WTC11 (cell line): Measurements from ENCODE around the gene LAMA4. TPM values are rescaled to one million over a fixed set of nuclear protein-coding genes. Genes with fewer than 3 reads are reported as not detected.

Source experiments
- ATAC-seq: fragments of 200-7000 bp; cut with Tn5 transposase; 2 replicates; pipeline ENCODE4 v1.10.0; 2021; ENCODE audit warnings: mild to moderate bottlenecking, moderate library complexity
- CTCF ChIA-PET: fragments of 300-600 bp; sonication (Branson Sonifier 250); formaldehyde crosslinking; loops from one replicate; lab custom pipeline; 2021; ENCODE audit warnings: antibody characterized with exemption; lab: Charles Lee
- POLR2A ChIA-PET: fragments of 350-600 bp; sonication (Branson Sonifier 250); formaldehyde crosslinking; loops from one replicate; lab custom pipeline; 2021; ENCODE audit warnings: antibody characterized with exemption; lab: Charles Lee
- DNase-seq: peaks from one replicate; pipeline ENCODE4 v3.0.0; 2021; ENCODE audit warnings: low spot score
- H3K27ac Mint-ChIP-seq: 2 replicates; pipeline ENCODE4 v1.8.0; 2021; ENCODE audit warnings: mixed read lengths
- H3K27me3 Mint-ChIP-seq: 2 replicates; pipeline ENCODE4 v1.8.0; 2021; ENCODE audit warnings: low read depth, mild to moderate bottlenecking, moderate library complexity, mixed read lengths
- H3K36me3 Mint-ChIP-seq: 2 replicates; pipeline ENCODE4 v1.8.0; 2021; ENCODE audit warnings: mixed read lengths
- H3K4me1 Mint-ChIP-seq: 2 replicates; pipeline ENCODE4 v1.8.0; 2022; ENCODE audit warnings: mixed read lengths
- H3K4me3 Mint-ChIP-seq: 2 replicates; pipeline ENCODE4 v1.8.0; 2021; ENCODE audit warnings: mild to moderate bottlenecking, moderate library complexity, mixed read lengths
- H3K9me3 Mint-ChIP-seq: 2 replicates; pipeline ENCODE4 v1.8.0; 2021; ENCODE audit warnings: mixed read lengths
- ATF1 ChIP-seq: sonication (generic); formaldehyde crosslinking; IDR thresholded peaks from 2 replicates; pipeline ENCODE4 v1.8.1; 2023; ENCODE audit warnings: mild to moderate bottlenecking, moderate library complexity, missing genetic modification reagents
- CREB1 ChIP-seq: sonication (generic); formaldehyde crosslinking; IDR thresholded peaks from 2 replicates; pipeline ENCODE4 v1.8.0; 2023; ENCODE audit warnings: mild to moderate bottlenecking, missing genetic modification reagents
- E2F4 ChIP-seq: sonication (generic); formaldehyde crosslinking; IDR thresholded peaks from 2 replicates; pipeline ENCODE4 v1.8.1; 2022; ENCODE audit warnings: low read depth, mild to moderate bottlenecking, moderate library complexity, missing genetic modification reagents, borderline replicate concordance
- MXD4 ChIP-seq: fragments of 250-450 bp; sonication (Bioruptor Pico); IDR thresholded peaks from 2 replicates; pipeline ENCODE4 v1.8.0; 2021; ENCODE audit warnings: mild to moderate bottlenecking, moderate library complexity, borderline replicate concordance
- MYBL2 ChIP-seq: sonication (generic); formaldehyde crosslinking; IDR thresholded peaks from 2 replicates; pipeline ENCODE4 v1.8.1; 2023; ENCODE audit warnings: mild to moderate bottlenecking, moderate library complexity, missing genetic modification reagents
- NFATC4 ChIP-seq: fragments of 250-450 bp; sonication (Bioruptor Pico); IDR thresholded peaks from 2 replicates; pipeline ENCODE4 v1.9.0; 2021; ENCODE audit warnings: mild to moderate bottlenecking
- NFYB ChIP-seq: sonication (generic); formaldehyde crosslinking; conservative IDR thresholded peaks from 2 replicates; pipeline ENCODE4 v1.8.0; 2022; ENCODE audit warnings: low read depth, missing genetic modification reagents
- SOX15 ChIP-seq: fragments of 250-450 bp; sonication (Bioruptor Pico); IDR thresholded peaks from 2 replicates; pipeline ENCODE4 v1.9.0; 2021; ENCODE audit warnings: mild to moderate bottlenecking
- TCF7 ChIP-seq: sonication (generic); formaldehyde crosslinking; IDR thresholded peaks from 2 replicates; pipeline ENCODE4 v1.8.0; 2022; ENCODE audit warnings: mild to moderate bottlenecking, low read depth, missing genetic modification reagents, moderate library complexity
- TEAD4 ChIP-seq: sonication (generic); formaldehyde crosslinking; IDR thresholded peaks from 2 replicates; pipeline ENCODE4 v1.8.0; 2022; ENCODE audit warnings: mild to moderate bottlenecking, missing genetic modification reagents
- USF1 ChIP-seq: sonication (generic); formaldehyde crosslinking; IDR thresholded peaks from 2 replicates; pipeline ENCODE4 v1.8.0; 2022; ENCODE audit warnings: mild to moderate bottlenecking, missing genetic modification reagents
- ZBTB21 ChIP-seq: sonication (generic); formaldehyde crosslinking; IDR thresholded peaks from 2 replicates; pipeline ENCODE4 v1.8.1; 2023; ENCODE audit warnings: mild to moderate bottlenecking, missing genetic modification reagents, borderline replicate concordance
- ZMAT4 ChIP-seq: fragments of 250-450 bp; sonication (Bioruptor Pico); IDR thresholded peaks from 2 replicates; pipeline ENCODE4 v1.9.0; 2021; ENCODE audit warnings: mild to moderate bottlenecking
- ZNF138 ChIP-seq: sonication (generic); formaldehyde crosslinking; conservative IDR thresholded peaks from 2 replicates; pipeline ENCODE4 v1.8.1; 2022; ENCODE audit warnings: mild to moderate bottlenecking, moderate library complexity, missing genetic modification reagents
- total RNA-seq: library from RNA; stranded (reverse); gene quantifications from 3 replicates; pipeline ENCODE4 v1.2.3, GENCODE V29; 2021
- TF ChIP-seq, protein P1 (sequence below): sonication (generic); formaldehyde crosslinking; IDR thresholded peaks from 2 replicates; pipeline ENCODE4 v1.8.0; 2022; ENCODE audit warnings: mild to moderate bottlenecking, missing genetic modification reagents
- TF ChIP-seq, protein P2 (sequence below): sonication (generic); formaldehyde crosslinking; IDR thresholded peaks from 2 replicates; pipeline ENCODE4 v1.8.1; 2022; ENCODE audit warnings: mild to moderate bottlenecking, missing genetic modification reagents, moderate library complexity, borderline replicate concordance
- TF ChIP-seq, protein P3 (sequence below): fragments of 250-450 bp; sonication (Bioruptor Pico); conservative IDR thresholded peaks from 2 replicates; pipeline ENCODE4 v1.9.0; 2021; ENCODE audit warnings: mild to moderate bottlenecking
- TF ChIP-seq, protein P4 (sequence below): fragments of 250-450 bp; sonication (Bioruptor Pico); IDR thresholded peaks from 2 replicates; pipeline ENCODE4 v2.1.2; 2022; ENCODE audit warnings: mild to moderate bottlenecking, moderate library complexity
- TF ChIP-seq, protein P5 (sequence below): sonication (generic); formaldehyde crosslinking; IDR thresholded peaks from 2 replicates; pipeline ENCODE4 v1.8.1; 2023; ENCODE audit warnings: mild to moderate bottlenecking, missing genetic modification reagents, moderate library complexity

LAMA4 gene
- total RNA-seq, 1 experiment from 2014 or later, result 1.6 TPM

DNA sequence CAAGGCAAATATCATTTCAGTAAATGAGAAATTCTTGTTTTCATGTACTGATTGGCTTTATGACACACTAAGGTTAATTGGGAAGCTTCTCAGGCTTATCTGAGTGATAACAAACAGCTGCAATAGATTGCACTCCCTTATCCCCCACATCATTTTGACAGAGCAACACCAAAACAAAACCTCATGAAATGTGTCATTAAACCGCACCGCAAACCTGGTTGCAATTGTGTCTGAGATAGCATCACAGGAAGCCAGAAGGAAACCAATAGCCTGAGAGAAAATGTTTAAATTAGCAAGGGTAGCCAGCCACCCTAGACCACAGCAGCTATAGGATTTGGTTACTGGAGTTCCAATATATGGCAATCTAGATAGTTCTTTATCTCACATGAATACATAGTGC, 31.6 kb upstream of the LAMA4 start (continued):
- no peak for TF ChIP-seq CREB1 (CRISPR knock-in tag)

DNA sequence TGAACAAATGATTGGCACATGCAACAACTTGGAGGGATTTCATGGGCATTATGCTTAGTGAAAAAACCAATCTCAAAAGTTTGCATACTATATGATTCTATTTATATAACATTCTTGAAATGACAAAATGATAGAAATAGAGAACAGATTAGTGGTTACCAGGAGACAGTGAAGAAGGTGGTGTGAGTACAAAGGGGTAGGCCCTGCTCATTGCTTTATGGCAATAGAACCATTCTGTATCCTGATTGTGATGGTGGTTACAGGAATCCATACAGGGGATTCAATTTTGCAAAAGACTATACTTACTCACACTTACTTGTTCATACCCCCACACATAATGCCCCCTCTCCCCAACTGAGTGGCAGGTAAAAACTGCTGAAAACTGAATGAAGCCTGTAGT, 30.2 kb upstream of the LAMA4 start:
- ChIA-PET POLR2A (no interaction called here), CTCF (no interaction called here)
- Mint-ChIP-seq H3K36me3 (no peaks in the 10 kb centered on the region), H3K4me1 (peaks cover 13% of the 10 kb centered on the region), H3K27me3 (no peaks in the 10 kb centered on the region), H3K4me3 (no peak overlapping the region), H3K9me3 (no peaks in the 10 kb centered on the region), H3K27ac (no peak overlapping the region)
- ATAC-seq (no peak), DNase-seq (no peak)
- TF ChIP-seq SOX15 (CRISPR knock-in tag) (no peak), ZBTB21 (CRISPR knock-in tag) (no peak), USF1 (CRISPR knock-in tag) (no peak), NFATC4 (CRISPR knock-in tag) (no peak), TEAD4 (no peak), ZNF138 (CRISPR knock-in tag) (no peak), ZMAT4 (CRISPR knock-in tag) (no peak)
- TF ChIP-seq, protein P1, sequence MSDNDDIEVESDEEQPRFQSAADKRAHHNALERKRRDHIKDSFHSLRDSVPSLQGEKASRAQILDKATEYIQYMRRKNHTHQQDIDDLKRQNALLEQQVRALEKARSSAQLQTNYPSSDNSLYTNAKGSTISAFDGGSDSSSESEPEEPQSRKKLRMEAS, result no peak
- TF ChIP-seq, protein P2, sequence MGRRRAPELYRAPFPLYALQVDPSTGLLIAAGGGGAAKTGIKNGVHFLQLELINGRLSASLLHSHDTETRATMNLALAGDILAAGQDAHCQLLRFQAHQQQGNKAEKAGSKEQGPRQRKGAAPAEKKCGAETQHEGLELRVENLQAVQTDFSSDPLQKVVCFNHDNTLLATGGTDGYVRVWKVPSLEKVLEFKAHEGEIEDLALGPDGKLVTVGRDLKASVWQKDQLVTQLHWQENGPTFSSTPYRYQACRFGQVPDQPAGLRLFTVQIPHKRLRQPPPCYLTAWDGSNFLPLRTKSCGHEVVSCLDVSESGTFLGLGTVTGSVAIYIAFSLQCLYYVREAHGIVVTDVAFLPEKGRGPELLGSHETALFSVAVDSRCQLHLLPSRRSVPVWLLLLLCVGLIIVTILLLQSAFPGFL (CRISPR knock-in tag), result no peak
- TF ChIP-seq, all 79 proteins: peak for 0

DNA sequence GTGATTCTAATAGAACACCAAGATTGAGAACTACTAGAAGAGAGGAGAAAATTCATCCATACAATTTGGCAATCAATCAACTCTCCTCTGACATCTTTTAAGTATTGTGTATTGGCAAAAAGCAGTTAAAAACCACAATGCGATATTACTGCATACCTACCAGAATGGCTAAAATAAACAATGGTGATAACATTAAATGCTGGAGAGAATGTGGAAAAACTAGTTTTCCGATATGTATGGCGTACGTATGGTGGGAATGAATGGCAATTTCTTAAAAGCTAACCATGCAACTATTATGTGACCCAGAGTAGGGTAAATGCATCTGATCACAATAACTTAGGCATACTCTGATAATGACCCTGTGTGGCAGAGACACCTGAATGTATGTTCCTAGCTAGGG, 29.3 kb upstream of the LAMA4 start:
- Mint-ChIP-seq H3K4me3 (no peak overlapping the region), H3K27ac (no peak overlapping the region), H3K27me3 (no peaks in the 10 kb centered on the region), H3K36me3 (no peaks in the 10 kb centered on the region), H3K9me3 (no peaks in the 10 kb centered on the region), H3K4me1 (peaks cover 7% of the 10 kb centered on the region)
- CTCF ChIA-PET, result no interaction called here
- ATAC-seq (no peak), DNase-seq (no peak)
- TF ChIP-seq TEAD4 (no peak), ZMAT4 (CRISPR knock-in tag) (no peak), ATF1 (CRISPR knock-in tag) (no peak), NFATC4 (CRISPR knock-in tag) (no peak)
- TF ChIP-seq, protein P3, sequence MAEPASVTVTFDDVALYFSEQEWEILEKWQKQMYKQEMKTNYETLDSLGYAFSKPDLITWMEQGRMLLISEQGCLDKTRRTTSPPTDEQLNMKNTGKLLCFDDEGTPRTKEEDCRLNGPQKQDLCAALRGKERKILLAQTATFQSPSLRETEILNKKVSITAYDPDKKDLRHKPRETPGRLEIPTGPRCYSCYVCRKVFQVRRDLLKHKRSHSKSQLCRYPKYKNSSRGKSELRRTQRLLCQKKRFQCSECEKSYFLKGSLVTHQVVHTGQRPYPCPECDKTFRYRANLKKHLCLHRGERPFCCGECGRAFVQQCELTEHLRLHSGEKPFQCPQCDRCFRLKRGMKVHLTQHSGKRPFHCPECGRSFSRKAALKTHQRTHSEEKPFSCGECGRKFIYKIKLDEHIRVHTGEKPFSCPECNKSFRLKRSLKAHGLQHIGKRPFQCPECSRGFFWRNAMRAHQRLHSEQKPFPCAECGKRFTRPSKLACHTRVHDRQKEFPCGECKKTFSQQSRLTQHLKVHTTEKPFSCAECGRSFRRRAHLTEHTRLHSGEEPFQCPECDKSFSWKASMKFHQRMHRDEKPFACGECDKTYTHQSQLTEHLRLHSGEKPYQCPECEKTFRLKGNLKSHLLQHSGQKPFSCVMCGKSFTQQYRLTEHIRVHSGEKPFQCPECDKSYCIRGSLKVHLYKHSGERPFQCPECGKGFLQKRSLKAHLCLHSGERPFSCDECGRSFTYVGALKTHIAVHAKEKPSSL (CRISPR knock-in tag), result no peak
- POLR2A ChIA-PET, result no interaction called here

GRCh38 chr6:112281821-112282615, 27.7 kb upstream of the LAMA4 start:
- no peak for TF ChIP-seq MYBL2
- TF ChIP-seq NFATC4 (CRISPR knock-in tag), result no peak
- no peak for TF ChIP-seq NFYB (CRISPR knock-in tag)
- TF ChIP-seq TCF7, result no peak
- TF ChIP-seq, protein P4, sequence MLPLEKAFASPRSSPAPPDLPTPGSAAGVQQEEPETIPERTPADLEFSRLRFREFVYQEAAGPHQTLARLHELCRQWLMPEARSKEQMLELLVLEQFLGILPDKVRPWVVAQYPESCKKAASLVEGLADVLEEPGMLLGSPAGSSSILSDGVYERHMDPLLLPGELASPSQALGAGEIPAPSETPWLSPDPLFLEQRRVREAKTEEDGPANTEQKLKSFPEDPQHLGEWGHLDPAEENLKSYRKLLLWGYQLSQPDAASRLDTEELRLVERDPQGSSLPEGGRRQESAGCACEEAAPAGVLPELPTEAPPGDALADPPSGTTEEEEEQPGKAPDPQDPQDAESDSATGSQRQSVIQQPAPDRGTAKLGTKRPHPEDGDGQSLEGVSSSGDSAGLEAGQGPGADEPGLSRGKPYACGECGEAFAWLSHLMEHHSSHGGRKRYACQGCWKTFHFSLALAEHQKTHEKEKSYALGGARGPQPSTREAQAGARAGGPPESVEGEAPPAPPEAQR (CRISPR knock-in tag), result no peak
- TF ChIP-seq MXD4 (CRISPR knock-in tag), result no peak
- TF ChIP-seq E2F4, result no peak
- TF ChIP-seq, protein P5, sequence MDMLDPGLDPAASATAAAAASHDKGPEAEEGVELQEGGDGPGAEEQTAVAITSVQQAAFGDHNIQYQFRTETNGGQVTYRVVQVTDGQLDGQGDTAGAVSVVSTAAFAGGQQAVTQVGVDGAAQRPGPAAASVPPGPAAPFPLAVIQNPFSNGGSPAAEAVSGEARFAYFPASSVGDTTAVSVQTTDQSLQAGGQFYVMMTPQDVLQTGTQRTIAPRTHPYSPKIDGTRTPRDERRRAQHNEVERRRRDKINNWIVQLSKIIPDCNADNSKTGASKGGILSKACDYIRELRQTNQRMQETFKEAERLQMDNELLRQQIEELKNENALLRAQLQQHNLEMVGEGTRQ (CRISPR knock-in tag), result no peak
- TF ChIP-seq, all 79 proteins: peak for 0
- Mint-ChIP-seq H3K27ac (no peak overlapping the region), H3K27me3 (no peaks in the 10 kb centered on the region), H3K9me3 (no peaks in the 10 kb centered on the region), H3K4me1 (peaks cover 7% of the 10 kb centered on the region), H3K4me3 (no peak overlapping the region), H3K36me3 (no peaks in the 10 kb centered on the region)
- ATAC-seq (peak; percentile 67), DNase-seq (peak; percentile 16)
- ChIA-PET CTCF (interaction anchor here (1.0 to 1.3 kb wide), 1 partner anchor 102 kb away, joined by 3 to 7 read pairs; no protein-coding TSS in a partner anchor), POLR2A (interaction anchor here (0.7 kb wide), 1 partner anchor 10 kb away, joined by 5 read pairs; no protein-coding TSS in a partner anchor)
